Ishikawa (cell line): ENCODE data around the gene KCNN2.

Experiments used
- CEBPB ChIP-seq: IDR thresholded peaks from 2 replicates; pipeline ENCODE4 v1.6.1; 2012
- CREB1 ChIP-seq: IDR thresholded peaks from 2 replicates; pipeline ENCODE4 v1.6.1; 2012; ENCODE audit warnings: low read depth
- EGR1 ChIP-seq: IDR thresholded peaks from 2 replicates; pipeline ENCODE4 v1.6.1; 2012
- EP300 ChIP-seq: IDR thresholded peaks from 2 replicates; pipeline ENCODE4 v1.6.1; 2012; ENCODE audit warnings: borderline replicate concordance
- FOXM1 ChIP-seq: IDR thresholded peaks from 2 replicates; pipeline ENCODE4 v1.6.1; 2012; ENCODE audit warnings: low read depth, borderline replicate concordance
- NFIC ChIP-seq: IDR thresholded peaks from 2 replicates; pipeline ENCODE4 v1.6.1; 2012
- RAD21 ChIP-seq: IDR thresholded peaks from 2 replicates; pipeline ENCODE4 v1.6.1; 2012; ENCODE audit warnings: low read depth
- REST ChIP-seq: IDR thresholded peaks from 2 replicates; pipeline ENCODE4 v1.6.1; 2012; ENCODE audit warnings: low read depth, mild to moderate bottlenecking
- TAF1 ChIP-seq: IDR thresholded peaks from 2 replicates; pipeline ENCODE4 v1.6.1; 2012; ENCODE audit warnings: low read depth, mild to moderate bottlenecking
- TCF12 ChIP-seq: IDR thresholded peaks from 2 replicates; pipeline ENCODE4 v1.6.1; 2012; ENCODE audit warnings: low read depth
- TEAD4 ChIP-seq: IDR thresholded peaks from 2 replicates; pipeline ENCODE4 v1.6.1; 2012
- USF1 ChIP-seq: IDR thresholded peaks from 2 replicates; pipeline ENCODE4 v1.6.1; 2012
- YY1 ChIP-seq: IDR thresholded peaks from 2 replicates; pipeline ENCODE4 v1.6.1; 2012; ENCODE audit warnings: low read depth
- ZBTB7A ChIP-seq: IDR thresholded peaks from 2 replicates; pipeline ENCODE4 v1.6.1; 2012; ENCODE audit warnings: low read depth
- TF ChIP-seq, protein P1 (sequence below): IDR thresholded peaks from 2 replicates; pipeline ENCODE4 v1.6.1; 2012

KCNN2 gene

GRCh38 chr5:114319236-114319635 lies 42.6 kb upstream of the KCNN2 start:
- no peak for TF ChIP-seq RAD21

DNA sequence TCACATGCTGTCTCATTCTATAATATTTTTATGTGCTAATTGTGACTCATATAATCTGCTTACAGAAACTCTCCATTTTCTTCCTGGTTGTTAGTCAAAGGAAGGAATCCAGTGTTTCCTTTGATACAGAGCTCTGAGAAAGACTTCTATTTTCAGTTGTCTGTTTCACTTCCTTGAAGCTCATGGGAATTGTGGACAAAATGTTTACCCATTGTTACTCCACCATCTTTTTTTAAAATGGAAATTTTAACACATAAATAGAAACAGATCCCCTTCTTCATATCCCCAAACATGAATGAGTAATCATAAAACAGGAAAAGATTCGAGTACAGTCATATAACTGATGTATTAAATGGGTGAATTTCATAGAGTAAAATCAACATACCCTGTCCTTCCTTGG lies 42.0 kb upstream of the KCNN2 start:
- TF ChIP-seq EP300 (no peak), EGR1 (no peak)

- no peak for TF ChIP-seq FOXM1
- no peak for TF ChIP-seq TEAD4
- TF ChIP-seq NFIC, result no peak
- TF ChIP-seq CREB1, result no peak
- TF ChIP-seq YY1, result no peak
- TF ChIP-seq TCF12, result no peak
- TF ChIP-seq, protein P1, sequence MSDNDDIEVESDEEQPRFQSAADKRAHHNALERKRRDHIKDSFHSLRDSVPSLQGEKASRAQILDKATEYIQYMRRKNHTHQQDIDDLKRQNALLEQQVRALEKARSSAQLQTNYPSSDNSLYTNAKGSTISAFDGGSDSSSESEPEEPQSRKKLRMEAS, result no peak
- TF ChIP-seq RAD21, result no peak
Observed at GRCh38 chr5:114324282-114324681, 37.6 kb upstream of the KCNN2 start.

- TF ChIP-seq REST, result no peak
- no peak for TF ChIP-seq EP300
- TF ChIP-seq, protein P1, result no peak
- no peak for TF ChIP-seq ZBTB7A
- no peak for TF ChIP-seq TAF1
- no peak for TF ChIP-seq TEAD4
- no peak for TF ChIP-seq USF1
- TF ChIP-seq EGR1, result no peak
- no peak for TF ChIP-seq YY1
- no peak for TF ChIP-seq RAD21
- TF ChIP-seq CEBPB, result no peak
- no peak for TF ChIP-seq CREB1
- TF ChIP-seq NFIC, result no peak
- TF ChIP-seq FOXM1, result no peak
- no peak for TF ChIP-seq TCF12
Observed at GRCh38 chr5:114325541-114325940, 36.3 kb upstream of the KCNN2 start.

DNA sequence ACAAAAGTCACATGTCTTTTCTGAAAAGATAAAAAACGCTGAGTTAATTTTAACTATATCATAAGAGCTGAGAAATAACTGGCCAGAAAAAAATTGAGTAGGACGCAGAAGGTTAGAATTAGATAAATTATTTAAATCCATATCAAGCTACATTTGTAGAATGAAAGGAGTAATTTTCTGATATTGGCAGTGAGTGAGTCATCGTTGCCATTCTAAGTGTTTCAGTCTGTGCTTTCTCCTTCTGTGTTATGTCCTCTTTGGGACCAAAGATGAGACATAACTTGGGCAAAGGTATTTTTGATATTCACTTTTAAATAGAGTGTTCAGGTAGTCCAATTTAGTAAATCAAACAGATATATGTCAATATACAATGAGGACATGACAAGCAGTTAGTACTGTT lies 34.4 kb upstream of the KCNN2 start:
- TF ChIP-seq CEBPB, result no peak
- no peak for TF ChIP-seq EP300
- no peak for TF ChIP-seq RAD21
- TF ChIP-seq USF1, result no peak
- no peak for TF ChIP-seq TAF1
- TF ChIP-seq, protein P1, result no peak
- TF ChIP-seq NFIC, result no peak
- TF ChIP-seq ZBTB7A, result no peak
- no peak for TF ChIP-seq YY1
- TF ChIP-seq TEAD4, result no peak
- TF ChIP-seq EGR1, result no peak
- TF ChIP-seq REST, result no peak
- no peak for TF ChIP-seq TCF12

DNA sequence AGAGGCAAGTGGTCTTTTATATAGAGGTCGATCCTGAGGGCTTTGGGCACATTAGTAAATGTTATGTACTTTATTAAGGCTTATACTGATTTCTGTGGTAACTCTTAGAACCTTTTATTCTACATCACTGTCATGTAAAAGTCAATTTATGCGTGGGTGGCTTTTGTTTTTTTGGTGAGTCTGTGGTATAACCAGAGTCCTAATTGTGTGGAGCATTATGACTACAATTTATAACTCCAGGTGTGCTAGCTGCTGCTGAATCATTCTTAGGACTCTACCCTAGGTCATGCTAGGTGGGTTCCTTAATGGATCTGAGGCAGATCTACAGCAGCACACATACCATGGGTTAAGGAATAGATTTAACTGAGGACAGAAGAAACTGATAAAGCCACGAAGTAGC lies 33.9 kb upstream of the KCNN2 start:
- no peak for TF ChIP-seq RAD21
- no peak for TF ChIP-seq USF1
- TF ChIP-seq REST, result no peak
- TF ChIP-seq, protein P1, result no peak
- TF ChIP-seq NFIC, result no peak
- no peak for TF ChIP-seq TCF12
- TF ChIP-seq TAF1, result no peak
- no peak for TF ChIP-seq ZBTB7A
- no peak for TF ChIP-seq EP300
- TF ChIP-seq CREB1, result no peak
- TF ChIP-seq CEBPB, result no peak
- no peak for TF ChIP-seq TEAD4
- TF ChIP-seq FOXM1, result no peak
- no peak for TF ChIP-seq EGR1
- TF ChIP-seq YY1, result no peak
